H1 (cell line): Measurements from ENCODE around the gene SIDT1. TPM values are rescaled to one million over a fixed set of nuclear protein-coding genes. Genes with fewer than 3 reads are reported as not detected.
A peak's percentile ranks its signal among the peaks of the same experiment; 100 is the strongest.

Experiments
- CTCF ChIA-PET: fragments of 300-600 bp; sonication (Branson Sonifier 250); formaldehyde crosslinking; loops from one replicate; lab custom pipeline; 2021; ENCODE audit not compliant: partially characterized antibody; lab: Charles Lee
- POLR2A ChIA-PET: fragments of 300-600 bp; sonication (Branson Sonifier 250); formaldehyde crosslinking; loops from one replicate; lab custom pipeline; 2021; ENCODE audit warnings: inconsistent platforms; ENCODE audit not compliant: partially characterized antibody; lab: Charles Lee
- DNase-seq, 2 experiments: peaks; one replicate each; pipeline versions ENCODE4 v3.0.0 to v3.0.0-alpha.2; 2010 to 2022; ENCODE audit warnings: low spot score in 2 of 2, low read depth in 1 of 2, mixed read lengths in 1 of 2
- FAIRE-seq: peaks from 2 replicates; lab custom pipeline; 2011; peaks lifted over from hg19 to GRCh38; lab: Jason Lieb, UNC
- H2AFZ ChIP-seq: 2 replicates; pipeline ENCODE4 v1.8.1; 2012; ENCODE audit warnings: low read length, inconsistent platforms
- H2AK5ac ChIP-seq: 2 replicates; pipeline ENCODE4 v1.6.1; 2013; ENCODE audit warnings: low read depth, low read length
- H2BK120ac ChIP-seq: replicated peaks from 2 replicates; pipeline ENCODE3; 2013; ENCODE audit warnings: low read depth, low read length, inconsistent platforms
- H2BK12ac ChIP-seq: 2 replicates; pipeline ENCODE4 v1.6.1; 2013; ENCODE audit warnings: low read depth, low read length
- H2BK15ac ChIP-seq: 2 replicates; pipeline ENCODE4 v1.6.1; 2013; ENCODE audit warnings: low read length
- H2BK20ac ChIP-seq: 2 replicates; pipeline ENCODE4 v1.6.1; 2013; ENCODE audit warnings: low read length
- H2BK5ac ChIP-seq: 2 replicates; pipeline ENCODE4 v1.6.1; 2013; ENCODE audit warnings: low read depth, low read length
- H3K14ac ChIP-seq: 2 replicates; pipeline ENCODE4 v1.6.1; 2013; ENCODE audit warnings: inconsistent platforms; ENCODE audit not compliant: insufficient read length
- H3K18ac ChIP-seq: 2 replicates; pipeline ENCODE4 v1.6.1; 2013; ENCODE audit warnings: low read length; ENCODE audit errors: extremely low read depth
- H3K23ac ChIP-seq: 2 replicates; pipeline ENCODE4 v1.6.1; 2013; ENCODE audit warnings: inconsistent platforms; ENCODE audit not compliant: insufficient read length
- H3K23me2 ChIP-seq: 2 replicates; pipeline ENCODE4 v1.6.1; 2013; ENCODE audit warnings: low read depth, low read length
- H3K27ac ChIP-seq: 2 replicates; pipeline ENCODE4 v1.6.1; 2011; ENCODE audit warnings: low read depth, low read length, inconsistent platforms
- H3K27me3 ChIP-seq, 4 experiments: replicated peaks in 1 of 4; 1 replicate in 1 of 4; 2 replicates in 3 of 4; pipeline versions ENCODE4 v1.6.1 to v1.8.1; 2011 to 2013; ENCODE audit warnings: low read length in 3 of 4, mild to moderate bottlenecking in 3 of 4, inconsistent platforms in 2 of 4, mixed read lengths in 2 of 4, moderate library complexity in 1 of 4; ENCODE audit not compliant: control insufficient read depth in 3 of 4, insufficient read depth in 3 of 4; ENCODE audit errors: extremely low read depth in 1 of 4
- H3K36me3 ChIP-seq, 4 experiments: 2 replicates each; pipeline versions ENCODE4 v1.6.1 to v1.8.1; 2011 to 2013; ENCODE audit warnings: mild to moderate bottlenecking in 4 of 4, low read length in 3 of 4, moderate library complexity in 2 of 4, control low read depth in 1 of 4, inconsistent platforms in 1 of 4; ENCODE audit not compliant: insufficient read depth in 4 of 4, control insufficient read depth in 2 of 4
- H3K4ac ChIP-seq: replicated peaks from 2 replicates; pipeline ENCODE3; 2013; ENCODE audit warnings: low read length, low read depth, mixed read lengths, inconsistent platforms; ENCODE audit not compliant: insufficient read length
- H3K4me1 ChIP-seq, 4 experiments: replicated peaks in 1 of 4; 1 replicate in 1 of 4; 2 replicates in 3 of 4; pipeline versions ENCODE4 v1.6.1 to v1.8.1; 2011 to 2013; ENCODE audit warnings: low read length in 3 of 4, inconsistent platforms in 2 of 4, mixed read lengths in 1 of 4; ENCODE audit not compliant: insufficient read depth in 4 of 4, control insufficient read depth in 3 of 4
- H3K4me2 ChIP-seq, 2 experiments: 2 replicates each; pipeline versions ENCODE4 v1.6.1 to v1.8.1; 2011 to 2013; ENCODE audit warnings: low read depth in 2 of 2, low read length in 2 of 2, control low read depth in 1 of 2, inconsistent platforms in 1 of 2, mild to moderate bottlenecking in 1 of 2; ENCODE audit not compliant: insufficient read depth in 1 of 2
- H3K4me3 ChIP-seq, 4 experiments: fragments of 200-600, 300-600 bp in 1 of 4; sonication (generic), shearing (Covaris generic), sonication (Bioruptor Twin) in 1 of 4; 2 replicates each; pipeline versions ENCODE4 v1.5.1 to v1.8.1; 2011 to 2016; ENCODE audit warnings: low read length in 4 of 4, low read depth in 3 of 4, control low read depth in 2 of 4, inconsistent platforms in 2 of 4, mild to moderate bottlenecking in 2 of 4, mixed read lengths in 1 of 4, moderate library complexity in 1 of 4; ENCODE audit not compliant: insufficient read depth in 2 of 4; ENCODE audit errors: extremely low read depth in 1 of 4
- H3K56ac ChIP-seq: replicated peaks from 2 replicates; pipeline ENCODE3; 2013; ENCODE audit warnings: low read depth, mild to moderate bottlenecking, mixed read lengths, low read length, inconsistent platforms; ENCODE audit not compliant: insufficient read length
- H3K79me1 ChIP-seq: 2 replicates; pipeline ENCODE4 v1.6.1; 2013; ENCODE audit warnings: low read depth, low read length, control low read depth
- H3K79me2 ChIP-seq, 2 experiments: 2 replicates each; pipeline versions ENCODE4 v1.6.1 to v1.8.1; 2012 to 2013; ENCODE audit warnings: low read length in 2 of 2, mild to moderate bottlenecking in 2 of 2, inconsistent platforms in 1 of 2; ENCODE audit not compliant: insufficient read depth in 2 of 2, control insufficient read depth in 1 of 2
- H3K9ac ChIP-seq, 4 experiments: replicated peaks in 1 of 4; 1 replicate in 1 of 4; 2 replicates in 3 of 4; pipeline versions ENCODE4 v1.6.1 to v1.8.1; 2011 to 2013; ENCODE audit warnings: low read depth in 3 of 4, low read length in 3 of 4, control low read depth in 2 of 4, mild to moderate bottlenecking in 2 of 4, moderate library complexity in 2 of 4, inconsistent platforms in 1 of 4; ENCODE audit errors: extremely low read depth in 1 of 4
- H3K9me3 ChIP-seq, 2 experiments: 2 replicates each; pipeline versions ENCODE4 v1.6.1 to v1.8.1; 2012 to 2013; ENCODE audit warnings: mild to moderate bottlenecking in 2 of 2, moderate library complexity in 2 of 2, control low read depth in 1 of 2, inconsistent platforms in 1 of 2, low read depth in 1 of 2, low read length in 1 of 2, mixed read lengths in 1 of 2; ENCODE audit not compliant: insufficient read depth in 2 of 2
- H4K20me1 ChIP-seq, 2 experiments: replicated peaks in 1 of 2; 2 replicates each; pipeline versions ENCODE3 to v1.8.1; 2011 to 2013; ENCODE audit warnings: inconsistent platforms in 2 of 2, low read length in 2 of 2, mild to moderate bottlenecking in 1 of 2; ENCODE audit not compliant: insufficient read depth in 2 of 2, control insufficient read depth in 1 of 2
- H4K5ac ChIP-seq: 2 replicates; pipeline ENCODE4 v1.6.1; 2013; ENCODE audit warnings: low read length, low read depth, mixed read lengths, inconsistent platforms; ENCODE audit not compliant: insufficient read length
- H4K8ac ChIP-seq: 2 replicates; pipeline ENCODE4 v1.8.0; 2013; ENCODE audit warnings: mild to moderate bottlenecking, moderate library complexity, low read length, inconsistent platforms; ENCODE audit not compliant: insufficient read depth; ENCODE audit errors: extremely low read depth
- H4K91ac ChIP-seq: replicated peaks from 2 replicates; pipeline ENCODE3; 2013; ENCODE audit warnings: low read length, mixed read lengths, inconsistent platforms; ENCODE audit not compliant: insufficient read length
- CBX5 ChIP-seq: fragments of 300-800, 300-1000 bp; sonication (generic); IDR thresholded peaks from 2 replicates; pipeline ENCODE4 v1.7.1; 2016; ENCODE audit warnings: antibody characterized with exemption, low read length, low read depth
- CREB1 ChIP-seq: IDR thresholded peaks from 2 replicates; pipeline ENCODE4 v1.6.1; 2012; ENCODE audit warnings: inconsistent platforms
- RNF2 ChIP-seq: fragments of 200-900, 300-1000 bp; sonication (generic); IDR thresholded peaks from 2 replicates; pipeline ENCODE4 v1.7.1; 2016; ENCODE audit warnings: borderline replicate concordance, low read depth, mild to moderate bottlenecking, antibody characterized with exemption, low read length; ENCODE audit not compliant: poor library complexity, severe bottlenecking; ENCODE audit errors: missing control alignments
- SP1 ChIP-seq: IDR thresholded peaks from 2 replicates; pipeline ENCODE4 v1.6.1; 2011; ENCODE audit warnings: low read depth, low read length
- SRF ChIP-seq: IDR thresholded peaks from 2 replicates; pipeline ENCODE4 v1.6.1; 2011; ENCODE audit warnings: mild to moderate bottlenecking, low read depth, low read length, moderate library complexity
- TAF7 ChIP-seq: optimal IDR thresholded peaks from 2 replicates; pipeline ENCODE3; 2011; ENCODE audit warnings: low read depth, mild to moderate bottlenecking, inconsistent platforms, low read length, moderate library complexity, borderline replicate concordance
- YY1 ChIP-seq: IDR thresholded peaks from 2 replicates; pipeline ENCODE4 v1.6.1; 2011; ENCODE audit warnings: low read depth, mild to moderate bottlenecking, low read length
- WGBS, 2 experiments: shearing (Covaris generic) in 1 of 2; methylation state at CpG; one replicate each; pipeline versions ENCODE4 v1.1.6 to v1.1.7; 2013 to 2015; ENCODE audit warnings: low lambda C conversion rate in 2 of 2, mixed read lengths in 2 of 2, inconsistent platforms in 1 of 2, low coverage in 1 of 2, missing lambda C conversion rate in 1 of 2; ENCODE audit not compliant: insufficient replicate concordance in 2 of 2, insufficient coverage in 1 of 2, insufficient read length in 1 of 2; ENCODE audit errors: extremely low coverage in 1 of 2, missing lambda C conversion rate in 1 of 2; 5-methylcytosine and 5-hydroxymethylcytosine counted together
- polyA plus RNA-seq, 7 experiments: library from polyadenylated mRNA; depleted of rRNA in 3 of 7; stranded (reverse) in 5 of 7; unstranded in 2 of 7; fragments of >200 nt in 5 of 7; fragments of 200-250 nt in 2 of 7; gene quantifications; 1 replicate in 5 of 7; 2 replicates in 1 of 7; 4 replicates in 1 of 7; pipeline versions ENCODE4 v1.2.1 to v1.2.3, GENCODE V29; 2011 to 2013; ENCODE audit warnings: missing spikeins in 2 of 7, mixed read lengths in 2 of 7
- total RNA-seq: library from RNA; stranded (reverse); fragmentation: NEBNext Ultra II Directional; extraction: Animal tissue kit (Norgen Biotek cat#: 25700); gene quantifications from 2 replicates; pipeline ENCODE4 v1.2.1, GENCODE V29; 2021
- TF ChIP-seq, protein P1 (sequence below): IDR thresholded peaks from 2 replicates; pipeline ENCODE4 v1.6.1; 2012; ENCODE audit warnings: inconsistent platforms

SIDT1 gene
- total and polyA plus RNA-seq, 2 of the 8 experiments (the other 6 are each of a cell fraction or from before 2014, with no cell fraction given): 0.06 TPM; not detected in 1

DNA sequence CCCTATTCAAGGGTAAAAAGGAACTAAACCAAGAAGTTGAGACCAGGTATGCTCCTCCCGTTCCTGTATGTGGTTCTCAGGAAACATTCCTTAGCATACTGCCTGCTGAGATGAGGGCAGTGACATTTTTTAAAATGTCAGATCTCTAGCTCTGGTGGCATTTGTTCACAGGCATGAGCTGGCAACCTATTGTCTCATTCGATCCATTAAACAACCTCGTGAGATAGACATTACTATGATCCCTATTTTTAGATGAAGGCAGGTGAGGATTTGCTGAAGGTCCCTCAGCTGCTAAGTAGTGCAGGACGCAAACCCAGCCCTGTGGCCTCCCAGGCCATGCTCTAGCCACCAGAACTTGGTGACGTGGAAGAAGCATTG is 74.9 kb downstream of the SIDT1 start:
- Histone ChIP-seq H3K4ac (no peak overlapping the region), H2BK15ac (no peak overlapping the region), H3K79me2 (no peaks in the 10 kb centered on the region), H3K36me3 (no peaks in the 10 kb centered on the region), H3K27ac (no peak overlapping the region; the same call in 1 of the 2 replicates), H2AK5ac (peak overlapping the region; percentile 83; the same call in 1 of the 2 replicates), H3K9ac (no peak overlapping the region), H3K23me2 (no peaks in the 10 kb centered on the region), H2BK120ac (peak overlapping the region; percentile 57), H3K23ac (no peak overlapping the region), H3K9me3 (no peaks in the 10 kb centered on the region), H3K4me2 (peak overlapping the region; percentile 46 to 47; a peak in 2 of 4 replicates), H2BK5ac (peak overlapping the region; percentile 84; the same call in 1 of the 2 replicates), H3K14ac (no peak overlapping the region), H2BK12ac (peak overlapping the region; percentile 97), H3K18ac (peak overlapping the region; percentile 72; the same call in 1 of the 2 replicates), H4K20me1 (no peaks in the 10 kb centered on the region), H3K56ac (no peak overlapping the region), H3K79me1 (no peaks in the 10 kb centered on the region), H3K4me1 (peaks cover 3 to 18% (median 13%) of the 10 kb centered on the region in 4 experiments), H4K5ac (no peak overlapping the region), H3K4me3 (0 out of 8 replicates have a peak overlapping the region, but pooled peaks of 1 of the 4 experiments have one; percentile 21), H2BK20ac (peak overlapping the region; percentile 11; the same call in 1 of the 2 replicates), H4K8ac (no peak overlapping the region), H3K27me3 (no peaks in the 10 kb centered on the region), H2AFZ (peak overlapping the region; percentile 85; the same call in 1 of the 2 replicates), H4K91ac (peak overlapping the region; percentile 46)
- POLR2A ChIA-PET: no interaction called here
- TF ChIP-seq, protein P1, sequence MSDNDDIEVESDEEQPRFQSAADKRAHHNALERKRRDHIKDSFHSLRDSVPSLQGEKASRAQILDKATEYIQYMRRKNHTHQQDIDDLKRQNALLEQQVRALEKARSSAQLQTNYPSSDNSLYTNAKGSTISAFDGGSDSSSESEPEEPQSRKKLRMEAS: no peak
- no peak for TF ChIP-seq RNF2
- no peak for TF ChIP-seq SP1
- no peak for TF ChIP-seq SRF
- no peak for TF ChIP-seq YY1
- no peak for TF ChIP-seq CBX5
- TF ChIP-seq CREB1: no peak
- no peak for TF ChIP-seq TAF7
- peak; percentile 7 for FAIRE-seq
- CTCF ChIA-PET: interaction anchor here (0.6 to 2.1 kb wide), 5 partner anchors 21 to 148 kb away, joined by 3 to 6 read pairs (median 4); no protein-coding TSS in a partner anchor
- WGBS, 2 experiments: 65% methylated on average over 5 of the region's 5 CpGs; no CpG with 5 or more reads in 1 of the 2 experiments
- DNase-seq: no peak
